Tibial artery (tissue), 4 donors: Measurements from ENCODE around the gene IFNLR1.

Source experiments
- DNase-seq, 2 donors: peaks; one replicate each; pipeline ENCODE4 v3.0.0-alpha.2; 2019
- H3K27ac ChIP-seq, 2 donors: fragments of 200-600 bp; sonication (generic) in 1 of 2; 1 replicate in 1 of 2; 2 replicates in 1 of 2; pipeline ENCODE4 v1.5.1; 2018 to 2019; ENCODE audit warnings: mild to moderate bottlenecking in 1 of 2
- H3K27me3 ChIP-seq, 2 donors: fragments of 200-600 bp; sonication (generic) in 1 of 2; one replicate each; pipeline versions ENCODE4 v1.5.1 to v1.6.0; 2016 to 2019
- H3K36me3 ChIP-seq, 3 donors: fragments of 200-600 bp; sonication (generic) in 2 of 3; one replicate each; pipeline ENCODE4 v1.5.1; 2016 to 2019; ENCODE audit warnings: mild to moderate bottlenecking in 2 of 3
- H3K4me1 ChIP-seq, 4 donors: fragments of 200-600 bp; sonication (generic) in 2 of 4; 1 replicate in 3 of 4; 2 replicates in 1 of 4; pipeline ENCODE4 v1.5.1; 2016 to 2019
- H3K4me3 ChIP-seq, 2 donors: fragments of 200-600 bp; sonication (generic) in 1 of 2; 1 replicate in 1 of 2; 2 replicates in 1 of 2; pipeline ENCODE4 v1.5.1; 2018 to 2019; ENCODE audit warnings: mild to moderate bottlenecking in 2 of 2
- H3K9me3 ChIP-seq, 3 donors: fragments of 200-600 bp; sonication (generic) in 1 of 3; one replicate each; pipeline ENCODE4 v1.5.1; 2016 to 2019
- intact Hi-C: fragments of 100-400 bp; cut with DNase I; formaldehyde crosslinking; loops from one replicate; pipeline ENCODE4 v1.15.0; 2023; ENCODE audit warnings: low total_unique reads
- TF ChIP-seq, protein P1 (sequence below), 2 experiments: fragments of 200-600 bp in 1 of 2; fragments of 450-650 bp in 1 of 2; IDR thresholded peaks; one replicate each; pipeline ENCODE4 v1.5.1; 2017 to 2019; ENCODE audit warnings: antibody characterized with exemption in 2 of 2, mild to moderate bottlenecking in 1 of 2, moderate library complexity in 1 of 2

IFNLR1 gene

DNA sequence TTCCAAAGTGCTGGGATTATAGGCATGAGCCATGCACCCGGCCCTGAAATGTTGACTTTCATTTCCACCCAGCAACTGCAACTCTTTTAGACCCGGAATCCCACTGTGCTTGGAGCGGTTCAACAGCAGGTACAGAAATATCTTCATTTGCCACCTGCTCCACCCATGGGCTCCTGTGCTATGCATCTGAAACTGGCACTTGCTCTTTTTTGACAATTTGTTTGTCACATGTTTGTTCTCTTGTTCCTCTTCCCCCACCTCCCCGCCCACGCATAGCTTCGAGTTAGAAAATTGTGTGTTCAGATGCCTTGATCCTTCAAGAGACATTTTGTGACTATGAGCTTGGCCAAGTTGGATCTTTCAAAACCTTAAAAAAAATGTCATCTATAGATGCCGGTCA, 2.4 kb upstream of the IFNLR1 start:
- Histone ChIP-seq H3K36me3 (no peaks in the 10 kb centered on the region), H3K4me1 (peaks cover 0 to 16% (median 9%) of the 10 kb centered on the region in 4 donors), H3K27me3 (peaks cover 0 to 73% of the 10 kb centered on the region in 2 donors), H3K4me3 (no peak overlapping the region), H3K9me3 (no peaks in the 10 kb centered on the region), H3K27ac (no peak overlapping the region)
- TF ChIP-seq, protein P1, sequence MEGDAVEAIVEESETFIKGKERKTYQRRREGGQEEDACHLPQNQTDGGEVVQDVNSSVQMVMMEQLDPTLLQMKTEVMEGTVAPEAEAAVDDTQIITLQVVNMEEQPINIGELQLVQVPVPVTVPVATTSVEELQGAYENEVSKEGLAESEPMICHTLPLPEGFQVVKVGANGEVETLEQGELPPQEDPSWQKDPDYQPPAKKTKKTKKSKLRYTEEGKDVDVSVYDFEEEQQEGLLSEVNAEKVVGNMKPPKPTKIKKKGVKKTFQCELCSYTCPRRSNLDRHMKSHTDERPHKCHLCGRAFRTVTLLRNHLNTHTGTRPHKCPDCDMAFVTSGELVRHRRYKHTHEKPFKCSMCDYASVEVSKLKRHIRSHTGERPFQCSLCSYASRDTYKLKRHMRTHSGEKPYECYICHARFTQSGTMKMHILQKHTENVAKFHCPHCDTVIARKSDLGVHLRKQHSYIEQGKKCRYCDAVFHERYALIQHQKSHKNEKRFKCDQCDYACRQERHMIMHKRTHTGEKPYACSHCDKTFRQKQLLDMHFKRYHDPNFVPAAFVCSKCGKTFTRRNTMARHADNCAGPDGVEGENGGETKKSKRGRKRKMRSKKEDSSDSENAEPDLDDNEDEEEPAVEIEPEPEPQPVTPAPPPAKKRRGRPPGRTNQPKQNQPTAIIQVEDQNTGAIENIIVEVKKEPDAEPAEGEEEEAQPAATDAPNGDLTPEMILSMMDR (IDR thresholded peaks at IDR 0.05) = no peak
- no peak for DNase-seq
- intact Hi-C loops = no loop called here

DNA sequence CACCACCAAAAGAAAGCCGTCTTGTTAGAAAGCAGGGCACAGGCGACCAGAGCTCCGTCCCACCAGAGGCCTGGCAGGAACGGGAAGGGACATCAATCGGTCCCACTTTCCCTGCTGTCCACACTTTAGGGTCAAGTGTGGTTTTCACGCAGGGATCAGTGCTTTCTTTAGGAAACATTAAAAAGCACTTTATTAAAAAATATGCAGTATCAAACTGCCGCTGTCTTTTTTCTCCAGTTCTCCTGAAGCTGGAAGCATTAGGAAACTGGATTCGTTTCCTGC, 437 bp downstream of the IFNLR1 start:
- peaks cover 0 to 16% (median 9%) of the 10 kb centered on the region in 4 donors for H3K4me1 ChIP-seq
- no peak for DNase-seq
- no peak overlapping the region for H3K27ac ChIP-seq
- H3K36me3 ChIP-seq = no peaks in the 10 kb centered on the region
- intact Hi-C loops = no loop called here
- TF ChIP-seq, protein P1 (IDR thresholded peaks at IDR 0.05) = no peak
- no peaks in the 10 kb centered on the region for H3K9me3 ChIP-seq
- peak overlapping the region; percentile 38 to 49 for H3K4me3 ChIP-seq
- H3K27me3 ChIP-seq = peaks cover 0 to 59% of the 10 kb centered on the region in 2 donors

DNA sequence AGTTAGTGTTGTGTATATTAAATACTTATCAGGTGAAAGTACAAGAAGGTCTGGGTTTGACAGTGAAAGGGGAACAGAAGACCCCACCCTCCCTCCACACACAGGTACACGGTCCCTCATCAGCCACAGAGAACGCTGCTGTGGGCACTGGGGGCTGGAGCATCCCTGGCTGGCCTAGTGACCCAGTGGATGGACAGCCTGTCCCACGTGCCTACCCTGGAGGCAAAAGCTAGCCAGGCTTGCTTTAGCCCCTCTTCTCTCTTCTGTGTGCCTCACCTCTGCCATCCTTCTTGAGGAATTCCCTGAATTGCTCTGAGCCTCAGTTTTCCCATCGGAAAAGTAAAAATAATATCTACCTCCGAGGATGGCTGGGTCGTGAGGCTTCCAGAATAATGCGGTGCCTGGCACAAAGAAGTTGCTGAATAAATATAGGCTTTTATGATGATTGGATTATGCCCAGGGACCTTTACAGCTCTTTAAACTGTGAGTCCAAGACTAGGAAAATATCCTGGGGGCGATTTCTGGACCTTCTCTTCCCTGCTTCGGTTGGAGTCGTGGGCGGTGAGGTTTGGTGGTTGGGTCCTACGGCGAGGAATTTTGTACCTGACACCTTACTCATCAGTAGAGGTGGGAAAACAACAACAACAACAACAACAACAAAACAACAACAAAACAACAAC, 918 bp downstream of the IFNLR1 start:
- H3K9me3 ChIP-seq = no peaks in the 10 kb centered on the region
- intact Hi-C loops = no loop called here
- no peak overlapping the region for H3K27ac ChIP-seq
- H3K4me3 ChIP-seq = no peak overlapping the region
- H3K36me3 ChIP-seq = no peaks in the 10 kb centered on the region
- peaks cover 0 to 58% of the 10 kb centered on the region in 2 donors for H3K27me3 ChIP-seq
- DNase-seq = no peak
- H3K4me1 ChIP-seq = peaks cover 0 to 16% (median 9%) of the 10 kb centered on the region in 4 donors
- TF ChIP-seq, protein P1 (IDR thresholded peaks at IDR 0.05) = no peak

DNA sequence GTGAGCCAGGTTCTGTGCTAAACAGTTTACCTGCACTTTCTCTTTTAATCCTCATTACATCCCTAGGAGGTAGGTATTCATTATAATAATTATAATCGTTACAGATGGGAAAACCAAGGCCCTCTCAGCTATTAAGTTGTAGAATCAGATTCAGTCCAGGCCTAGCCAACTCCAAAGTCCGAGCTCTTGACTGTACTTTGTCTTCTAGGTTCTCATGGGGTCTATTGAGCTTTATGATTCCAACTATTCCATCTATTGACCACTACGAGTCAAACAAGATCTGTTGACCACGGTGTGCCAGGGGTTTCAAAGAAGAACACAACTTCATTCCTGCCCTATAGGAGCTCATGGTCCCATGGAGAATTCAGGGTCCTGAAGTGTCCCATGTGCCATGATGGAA, 2.0 kb downstream of the IFNLR1 start:
- Histone ChIP-seq H3K27me3 (peaks cover 0 to 60% of the 10 kb centered on the region in 2 donors), H3K36me3 (no peaks in the 10 kb centered on the region), H3K9me3 (no peaks in the 10 kb centered on the region), H3K27ac (no peak overlapping the region), H3K4me1 (peaks cover 0 to 16% (median 9%) of the 10 kb centered on the region in 4 donors), H3K4me3 (no peak overlapping the region)
- TF ChIP-seq, protein P1 (IDR thresholded peaks at IDR 0.05) = no peak
- DNase-seq = no peak
- intact Hi-C loops = no loop called here

DNA sequence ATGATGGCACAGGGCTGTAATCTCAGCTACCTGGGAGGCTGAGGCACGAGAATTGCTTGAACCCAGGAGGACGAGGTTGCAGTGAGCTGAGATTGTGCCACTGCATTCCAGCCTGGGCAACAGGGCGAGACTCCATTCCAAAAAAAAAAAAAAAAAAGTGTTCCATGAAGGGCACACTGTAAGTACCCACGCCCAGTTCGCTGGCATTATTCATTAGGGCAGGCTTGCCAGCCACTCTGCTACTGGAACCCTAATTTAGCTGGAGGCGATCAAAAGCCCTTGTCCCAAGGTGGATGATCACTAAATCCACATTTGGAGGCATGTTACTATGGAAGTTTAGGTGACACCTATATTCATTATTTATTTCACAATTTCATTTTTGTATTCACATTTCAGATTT, 5.0 kb downstream of the IFNLR1 start:
- Histone ChIP-seq H3K36me3 (no peaks in the 10 kb centered on the region), H3K4me1 (peaks cover 0 to 8% (median 4%) of the 10 kb centered on the region in 4 donors), H3K27ac (no peak overlapping the region), H3K9me3 (no peaks in the 10 kb centered on the region), H3K4me3 (no peak overlapping the region), H3K27me3 (peaks cover 0 to 34% of the 10 kb centered on the region in 2 donors)
- intact Hi-C loops = no loop called here
- peak in 1 of 2 donors; percentile 3 for DNase-seq
- TF ChIP-seq, protein P1 (IDR thresholded peaks at IDR 0.05) = no peak
